HEK293T (cell line): ENCODE measurements around the gene ELL.

Experiments used
- CTCF ChIA-PET: fragments of 350-600 bp; formaldehyde crosslinking; extraction: SDS; loops from one replicate; lab custom pipeline; 2021; ENCODE audit warnings: antibody characterized with exemption, inconsistent platforms; lab: Yijun Ruan, JAX
- POLR2A ChIA-PET: fragments of 350-600 bp; formaldehyde crosslinking; extraction: SDS; loops from one replicate; lab custom pipeline; 2020; ENCODE audit warnings: antibody characterized with exemption, inconsistent platforms; lab: Yijun Ruan, JAX
- DNase-seq: peaks from one replicate; pipeline ENCODE4 v3.0.0; 2012; ENCODE audit warnings: mixed read lengths; ENCODE audit errors: extremely low spot score
- ARNT ChIP-seq: fragments of 450-650 bp; IDR thresholded peaks from 2 replicates; pipeline ENCODE4 v1.6.1; 2017; ENCODE audit warnings: mild to moderate bottlenecking
- BHLHE40 ChIP-seq: fragments of 450-650 bp; IDR thresholded peaks from 2 replicates; pipeline ENCODE4 v1.6.1; 2016; ENCODE audit warnings: mild to moderate bottlenecking, moderate library complexity, borderline replicate concordance
- CTBP1 ChIP-seq: fragments of 450-650 bp; IDR thresholded peaks from 2 replicates; pipeline ENCODE4 v1.6.1; 2016; ENCODE audit warnings: borderline replicate concordance
- ELF4 ChIP-seq: fragments of 450-650 bp; IDR thresholded peaks from 2 replicates; pipeline ENCODE4 v1.6.1; 2017; ENCODE audit warnings: antibody characterized with exemption
- FOXA1 ChIP-seq: fragments of 450-650 bp; IDR thresholded peaks from 2 replicates; pipeline ENCODE4 v1.6.1; 2016; ENCODE audit warnings: mild to moderate bottlenecking
- FOXK2 ChIP-seq: fragments of 450-650 bp; IDR thresholded peaks from 2 replicates; pipeline ENCODE4 v1.6.1; 2016; ENCODE audit warnings: mild to moderate bottlenecking
- FOXM1 ChIP-seq: fragments of 450-650 bp; IDR thresholded peaks from 2 replicates; pipeline ENCODE4 v1.6.1; 2017; ENCODE audit warnings: mild to moderate bottlenecking, borderline replicate concordance
- HDGF ChIP-seq: fragments of 450-650 bp; IDR thresholded peaks from 2 replicates; pipeline ENCODE4 v1.6.1; 2017; ENCODE audit warnings: antibody characterized with exemption, borderline replicate concordance
- L3MBTL2 ChIP-seq: fragments of 450-650 bp; conservative IDR thresholded peaks from 2 replicates; pipeline ENCODE4 v1.6.1; 2016; ENCODE audit warnings: mild to moderate bottlenecking
- LEF1 ChIP-seq: fragments of 450-650 bp; IDR thresholded peaks from 2 replicates; pipeline ENCODE4 v1.6.1; 2017; ENCODE audit warnings: mild to moderate bottlenecking, borderline replicate concordance
- NFRKB ChIP-seq: fragments of 450-650 bp; IDR thresholded peaks from 2 replicates; pipeline ENCODE4 v1.6.1; 2016; ENCODE audit warnings: mild to moderate bottlenecking, moderate library complexity
- PKNOX1 ChIP-seq: fragments of 450-650 bp; IDR thresholded peaks from 2 replicates; pipeline ENCODE4 v1.6.1; 2016
- SP1 ChIP-seq: fragments of 450-650 bp; IDR thresholded peaks from 2 replicates; pipeline ENCODE4 v1.6.1; 2017
- SUZ12 ChIP-seq: fragments of 450-650 bp; IDR thresholded peaks from 2 replicates; pipeline ENCODE4 v1.6.1; 2016; ENCODE audit warnings: mild to moderate bottlenecking
- TARDBP ChIP-seq: fragments of 450-650 bp; IDR thresholded peaks from 2 replicates; pipeline ENCODE4 v1.6.1; 2016
- ZNF384 ChIP-seq: fragments of 450-650 bp; IDR thresholded peaks from 2 replicates; pipeline ENCODE4 v1.6.1; 2016

Gene ELL

GRCh38 chr19:18496980-18497256 is 25.0 kb downstream of the ELL start:
- no peak for DNase-seq
- ChIA-PET POLR2A (no interaction called here), CTCF (interaction anchor here (1.2 to 1.5 kb wide), 2 partner anchors 8 to 23 kb away, joined by 4 to 7 read pairs; no protein-coding TSS in a partner anchor)
- TF ChIP-seq L3MBTL2 (no peak), ZNF384 (no peak), FOXA1 (no peak), SUZ12 (no peak), BHLHE40 (no peak), HDGF (no peak), PKNOX1 (no peak), SP1 (no peak), FOXK2 (no peak), LEF1 (no peak), CTBP1 (no peak), FOXM1 (no peak), TARDBP (no peak), ARNT (no peak), NFRKB (no peak)

- TF ChIP-seq L3MBTL2 (no peak), FOXK2 (no peak), ARNT (no peak), PKNOX1 (no peak), LEF1 (no peak), NFRKB (no peak), SP1 (no peak), TARDBP (no peak), FOXA1 (no peak), HDGF (no peak)
- no peak for DNase-seq
- CTCF ChIA-PET: interaction anchor here (1.2 to 1.5 kb wide), 2 partner anchors 8 to 24 kb away, joined by 4 to 7 read pairs; no protein-coding TSS in a partner anchor
- POLR2A ChIA-PET: no interaction called here
Observed at GRCh38 chr19:18496167-18496979, 25.5 kb downstream of the ELL start.

- DNase-seq: no peak
- ChIA-PET CTCF (no interaction called here), POLR2A (no interaction called here)
- TF ChIP-seq ELF4 (no peak), LEF1 (no peak)
Observed at GRCh38 chr19:18495204-18495911, 26.5 kb downstream of the ELL start.

- ChIA-PET POLR2A (no interaction called here), CTCF (interaction anchor here (1.8 kb wide), 1 partner anchor 26 kb away, joined by 4 read pairs; no protein-coding TSS in a partner anchor)
- DNase-seq: no peak
- no peak for TF ChIP-seq NFRKB
- no peak for TF ChIP-seq LEF1
- no peak for TF ChIP-seq FOXK2
- no peak for TF ChIP-seq CTBP1
Observed at GRCh38 chr19:18494267-18494607, 27.6 kb downstream of the ELL start.

GRCh38 chr19:18493440-18494266 is 28.2 kb downstream of the ELL start:
- ChIA-PET POLR2A (interaction anchor here (2.0 kb wide), 1 partner anchor 64 kb away, joined by 4 read pairs; the partner anchor contains the start of gene KXD1), CTCF (interaction anchor here (0.8 to 1.8 kb wide), 2 partner anchors 17 to 26 kb away, joined by 4 read pairs; no protein-coding TSS in a partner anchor)
- no peak for DNase-seq
- TF ChIP-seq FOXK2: no peak
- TF ChIP-seq ELF4: no peak
- TF ChIP-seq PKNOX1: no peak
- TF ChIP-seq FOXA1: no peak
- no peak for TF ChIP-seq ARNT
- no peak for TF ChIP-seq BHLHE40
- TF ChIP-seq FOXM1: no peak
- no peak for TF ChIP-seq TARDBP
